GM12878 (cell line): Measurements from ENCODE around the gene ABCD3. TPM values are rescaled to one million over a fixed set of nuclear protein-coding genes. Genes with fewer than 3 reads are reported as not detected.

Source experiments
- ATAC-seq: fragments of 200-7000 bp; cut with Tn5 transposase; 3 replicates; pipeline ENCODE4 v1.9.1; 2020; ENCODE audit warnings: mild to moderate bottlenecking, moderate library complexity
- BruUV-seq: library from RNA; stranded (reverse); fragments of 400-500 nt; replicated peaks from 2 replicates; lab custom pipeline; 2021; lab: Mats Ljungman, UMichigan
- CTCF ChIA-PET: fragments of 300-600 bp; sonication (Branson Sonifier 250); formaldehyde crosslinking; extraction: SDS; loops from one replicate; lab custom pipeline; 2021; ENCODE audit warnings: inconsistent platforms; lab: Yijun Ruan, JAX
- POLR2A ChIA-PET: fragments of 350-600 bp; formaldehyde crosslinking; extraction: SDS; loops from one replicate; lab custom pipeline; 2021; ENCODE audit warnings: inconsistent platforms; lab: Charles Lee
- RAD21 ChIA-PET: fragments of 300-600 bp; sonication (Branson Sonifier 250); formaldehyde crosslinking; loops from one replicate; lab custom pipeline; 2023; ENCODE audit warnings: antibody characterized with exemption; ENCODE audit not compliant: unreplicated experiment; lab: Charles Lee
- SMC1A ChIA-PET: fragments of 300-600 bp; sonication (Branson Sonifier 250); formaldehyde crosslinking; loops from one replicate; lab custom pipeline; 2023; ENCODE audit not compliant: unreplicated experiment, uncharacterized antibody; lab: Charles Lee
- DNase-seq: peaks from one replicate; pipeline ENCODE4 v3.0.0-alpha.2; 2011; ENCODE audit warnings: low read depth, low spot score
- FAIRE-seq: peaks from 3 replicates; lab custom pipeline; 2011; peaks lifted over from hg19 to GRCh38; lab: Jason Lieb, UNC
- H2AFZ ChIP-seq: 2 replicates; pipeline ENCODE4 v1.6.0; 2011; ENCODE audit warnings: low read depth, low read length, control low read depth; ENCODE audit not compliant: control insufficient read depth
- H3K27ac ChIP-seq: 2 replicates; pipeline ENCODE4 v1.5.1; 2011; ENCODE audit warnings: control low read depth; ENCODE audit not compliant: control insufficient read depth, insufficient read depth
- H3K27me3 ChIP-seq, 2 experiments: replicated peaks in 1 of 2; 2 replicates each; pipeline versions ENCODE4 v1.6.0 to v1.6.1; 2011; ENCODE audit warnings: low read length in 1 of 2; ENCODE audit not compliant: control insufficient read depth in 2 of 2, insufficient read depth in 2 of 2
- H3K36me3 ChIP-seq, 2 experiments: 2 replicates each; pipeline ENCODE4 v1.5.1; 2011; ENCODE audit warnings: low read length in 1 of 2; ENCODE audit not compliant: control insufficient read depth in 2 of 2, insufficient read depth in 2 of 2
- H3K4me1 ChIP-seq: 2 replicates; pipeline ENCODE4 v1.6.1; 2011; ENCODE audit warnings: mild to moderate bottlenecking, low read length, moderate library complexity, mixed read lengths; ENCODE audit not compliant: control insufficient read depth, insufficient read depth
- H3K4me2 ChIP-seq: 2 replicates; pipeline ENCODE4 v1.6.0; 2011; ENCODE audit warnings: control low read depth; ENCODE audit not compliant: control insufficient read depth, insufficient read depth
- H3K4me3 ChIP-seq: fragments of 200-600 bp; sonication (generic); 2 replicates; pipeline ENCODE4 v1.5.1; 2016
- H3K79me2 ChIP-seq: 2 replicates; pipeline ENCODE4 v1.6.0; 2011; ENCODE audit warnings: low read length; ENCODE audit not compliant: control insufficient read depth, insufficient read depth
- H3K9ac ChIP-seq: 2 replicates; pipeline ENCODE4 v1.8.0; 2011; ENCODE audit warnings: low read length, control low read depth, mixed read lengths; ENCODE audit not compliant: control insufficient read depth, insufficient read depth
- H3K9me3 ChIP-seq: replicated peaks from 3 replicates; pipeline ENCODE4 v1.5.1; 2011; ENCODE audit warnings: mild to moderate bottlenecking, low read length; ENCODE audit not compliant: control insufficient read depth, insufficient read depth
- H4K20me1 ChIP-seq: 2 replicates; pipeline ENCODE4 v1.6.0; 2011; ENCODE audit not compliant: control insufficient read depth, insufficient read depth
- CTCF ChIP-seq, 3 experiments: IDR thresholded peaks in 2 of 3; conservative IDR thresholded peaks in 1 of 3; 2 replicates each; pipeline ENCODE4 v1.5.1; 2011; ENCODE audit warnings: low read depth in 3 of 3, low read length in 3 of 3, mild to moderate bottlenecking in 3 of 3, control low read depth in 2 of 3, moderate library complexity in 2 of 3, inconsistent platforms in 1 of 3, mixed read lengths in 1 of 3; ENCODE audit not compliant: control insufficient read depth in 2 of 3, insufficient read depth in 1 of 3; ENCODE audit errors: extremely low read depth in 1 of 3
- IKZF1 ChIP-seq: fragments of 450-650 bp; conservative IDR thresholded peaks from 2 replicates; pipeline ENCODE4 v1.6.1; 2017; ENCODE audit warnings: antibody characterized with exemption, mild to moderate bottlenecking
- NBN ChIP-seq: fragments of 450-650 bp; IDR thresholded peaks from 2 replicates; pipeline ENCODE4 v1.6.1; 2016
- SIX5 ChIP-seq: IDR thresholded peaks from 2 replicates; pipeline ENCODE4 v1.6.1; 2011; ENCODE audit warnings: mild to moderate bottlenecking, low read depth, low read length, moderate library complexity; ENCODE audit not compliant: severe bottlenecking
- WGBS: methylation state at CpG from one replicate; pipeline ENCODE4 v1.1.6; 2016; ENCODE audit warnings: low lambda C conversion rate; ENCODE audit not compliant: insufficient replicate concordance, insufficient coverage; ENCODE audit errors: missing lambda C conversion rate; 5-methylcytosine and 5-hydroxymethylcytosine counted together
- in situ Hi-C: fragments of 300-500 bp; cut with MboI; formaldehyde crosslinking; loops from 9 replicates; pipeline ENCODE4 v1.14.3; 2018; ENCODE audit warnings: mixed read lengths
- intact Hi-C: fragments of 100-400 bp; cut with micrococcal nuclease; formaldehyde crosslinking; loops from one replicate; pipeline ENCODE4 v1.14.2; 2022; ENCODE audit not compliant: unreplicated experiment
- polyA plus RNA-seq, 11 experiments: library from polyadenylated mRNA; depleted of rRNA in 4 of 11; unstranded in 6 of 11; stranded (reverse) in 5 of 11; fragments of >200 nt; fragmentation: Nextera tagmentation in 4 of 11; fragmentation: Illumina TruSeq in 1 of 11; extraction: Ambion mirVana in 4 of 11; extraction: Trizol in 1 of 11; gene quantifications; 1 replicate in 1 of 11; 2 replicates in 10 of 11; pipeline versions ENCODE4 v1.2.1 to v1.2.3, GENCODE V29; 2011 to 2016; ENCODE audit warnings: inconsistent platforms in 2 of 11, missing spikeins in 2 of 11, low read depth in 1 of 11
- total RNA-seq, 4 experiments: library from RNA; depleted of rRNA in 3 of 4; stranded (reverse); fragments of >200 nt in 3 of 4; fragmentation: Illumina TruSeq in 1 of 4; extraction: Trizol in 1 of 4; gene quantifications; 2 replicates each; pipeline versions ENCODE4 v1.2.1 to v1.2.3, GENCODE V29; 2013 to 2021
- TF ChIP-seq, protein P1 (sequence below): fragments of 450-650 bp; IDR thresholded peaks from 2 replicates; pipeline ENCODE4 v1.6.1; 2017; ENCODE audit warnings: mild to moderate bottlenecking
- TF ChIP-seq, protein P2 (sequence below): fragments of 450-650 bp; IDR thresholded peaks from 2 replicates; pipeline ENCODE4 v1.6.1; 2014; ENCODE audit warnings: mild to moderate bottlenecking

ABCD3 gene
- total and polyA plus RNA-seq, 10 of the 15 experiments (the other 5 are each of a cell fraction or from before 2014, with no cell fraction given) = 15.1 to 40.2 (median 24.1) TPM

DNA sequence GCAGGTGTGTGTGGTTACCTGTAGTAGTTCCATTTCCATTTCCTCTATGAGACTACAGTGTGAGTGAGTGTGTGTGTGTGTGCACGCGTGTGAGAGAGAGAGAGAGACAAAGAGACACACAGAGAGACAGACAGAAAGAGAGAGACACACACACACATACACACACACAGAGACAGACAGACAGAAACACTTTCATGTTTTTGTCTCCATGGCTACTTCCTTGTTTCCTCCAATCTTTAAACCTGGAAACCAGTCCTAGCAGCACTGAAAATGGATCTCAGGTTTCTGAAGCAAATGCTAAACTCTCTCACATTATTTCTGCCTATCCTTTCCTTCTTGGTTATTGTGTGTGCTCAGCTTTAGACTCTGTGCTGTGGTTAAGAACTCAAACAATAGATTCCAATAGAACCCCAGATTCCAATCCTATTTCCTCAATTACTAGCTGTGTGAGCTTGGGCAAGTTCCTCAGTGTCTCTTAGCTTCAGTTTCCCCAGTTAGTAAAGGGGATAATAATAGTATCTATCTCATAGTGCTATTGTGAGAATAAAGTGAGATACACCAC, 22.4 kb upstream of the ABCD3 start (continued):
- TF ChIP-seq SIX5 = no peak
- TF ChIP-seq, protein P1, sequence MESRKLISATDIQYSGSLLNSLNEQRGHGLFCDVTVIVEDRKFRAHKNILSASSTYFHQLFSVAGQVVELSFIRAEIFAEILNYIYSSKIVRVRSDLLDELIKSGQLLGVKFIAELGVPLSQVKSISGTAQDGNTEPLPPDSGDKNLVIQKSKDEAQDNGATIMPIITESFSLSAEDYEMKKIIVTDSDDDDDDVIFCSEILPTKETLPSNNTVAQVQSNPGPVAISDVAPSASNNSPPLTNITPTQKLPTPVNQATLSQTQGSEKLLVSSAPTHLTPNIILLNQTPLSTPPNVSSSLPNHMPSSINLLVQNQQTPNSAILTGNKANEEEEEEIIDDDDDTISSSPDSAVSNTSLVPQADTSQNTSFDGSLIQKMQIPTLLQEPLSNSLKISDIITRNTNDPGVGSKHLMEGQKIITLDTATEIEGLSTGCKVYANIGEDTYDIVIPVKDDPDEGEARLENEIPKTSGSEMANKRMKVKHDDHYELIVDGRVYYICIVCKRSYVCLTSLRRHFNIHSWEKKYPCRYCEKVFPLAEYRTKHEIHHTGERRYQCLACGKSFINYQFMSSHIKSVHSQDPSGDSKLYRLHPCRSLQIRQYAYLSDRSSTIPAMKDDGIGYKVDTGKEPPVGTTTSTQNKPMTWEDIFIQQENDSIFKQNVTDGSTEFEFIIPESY = no peak

- SMC1A ChIA-PET = interaction anchor here (0.8 to 1.1 kb wide), 2 partner anchors 11 to 410 kb away, joined by 3 read pairs; no protein-coding TSS in a partner anchor
- H3K79me2 ChIP-seq = no peaks in the 10 kb centered on the region
- no peaks in the 10 kb centered on the region for H3K36me3 ChIP-seq
- H3K9me3 ChIP-seq = no peaks in the 10 kb centered on the region
- CTCF ChIA-PET = interaction anchor here (1.0 to 1.7 kb wide), 3 partner anchors 10 to 409 kb away, joined by 3 to 5 read pairs (median 4); no protein-coding TSS in a partner anchor
- intact Hi-C loops (no loop called here), in situ Hi-C loops (no loop called here)
- no peaks in the 10 kb centered on the region; a peak in 1 of 4 replicates for H3K27me3 ChIP-seq
- no peak overlapping the region for H3K4me3 ChIP-seq
- DNase-seq (no peak), ATAC-seq (no peak), FAIRE-seq (no peak)
- H3K9ac ChIP-seq = no peak overlapping the region
- no peak overlapping the region for H3K4me2 ChIP-seq
- no peaks in the 10 kb centered on the region for H3K4me1 ChIP-seq
- no TSS peak for BruUV-seq
- no peaks in the 10 kb centered on the region for H4K20me1 ChIP-seq
- no peak overlapping the region for H3K27ac ChIP-seq
- RAD21 ChIA-PET = no interaction called here
- peak in 1 of 3 experiments; percentile 9; a peak in 1 of 6 replicates for TF ChIP-seq CTCF (IDR thresholded peaks at IDR 0.05 in 2 of 3, conservative IDR thresholded peaks at IDR 0.05 in 1 of 3; ENCODE audit: control insufficient read depth in 2 of 3, extremely low read depth in 1 of 3, insufficient read depth in 1 of 3, low read depth in 3 of 3, low read length in 3 of 3)
- TF ChIP-seq, protein P2, sequence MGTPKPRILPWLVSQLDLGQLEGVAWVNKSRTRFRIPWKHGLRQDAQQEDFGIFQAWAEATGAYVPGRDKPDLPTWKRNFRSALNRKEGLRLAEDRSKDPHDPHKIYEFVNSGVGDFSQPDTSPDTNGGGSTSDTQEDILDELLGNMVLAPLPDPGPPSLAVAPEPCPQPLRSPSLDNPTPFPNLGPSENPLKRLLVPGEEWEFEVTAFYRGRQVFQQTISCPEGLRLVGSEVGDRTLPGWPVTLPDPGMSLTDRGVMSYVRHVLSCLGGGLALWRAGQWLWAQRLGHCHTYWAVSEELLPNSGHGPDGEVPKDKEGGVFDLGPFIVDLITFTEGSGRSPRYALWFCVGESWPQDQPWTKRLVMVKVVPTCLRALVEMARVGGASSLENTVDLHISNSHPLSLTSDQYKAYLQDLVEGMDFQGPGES = no peak
- TF ChIP-seq NBN = no peak
- no peak for TF ChIP-seq IKZF1
- 61% methylated on average over 11 of the region's 11 CpGs for WGBS
- H2AFZ ChIP-seq = no peak overlapping the region
- POLR2A ChIA-PET = no interaction called here
These were observed 21.7 kb upstream of the ABCD3 start for GRCh38 chr1:94396356-94397010.
